Amygdala (tissue), 56 donors: ENCODE measurements around the gene SH3RF3.
A peak's percentile ranks its signal among the peaks of the same experiment; 100 is the strongest.

Source experiments
- DNase-seq, 56 donors: peaks; one replicate each; lab custom pipeline; 2025; lab: John Stamatoyannopoulos, UW

The SH3RF3 gene

DNA sequence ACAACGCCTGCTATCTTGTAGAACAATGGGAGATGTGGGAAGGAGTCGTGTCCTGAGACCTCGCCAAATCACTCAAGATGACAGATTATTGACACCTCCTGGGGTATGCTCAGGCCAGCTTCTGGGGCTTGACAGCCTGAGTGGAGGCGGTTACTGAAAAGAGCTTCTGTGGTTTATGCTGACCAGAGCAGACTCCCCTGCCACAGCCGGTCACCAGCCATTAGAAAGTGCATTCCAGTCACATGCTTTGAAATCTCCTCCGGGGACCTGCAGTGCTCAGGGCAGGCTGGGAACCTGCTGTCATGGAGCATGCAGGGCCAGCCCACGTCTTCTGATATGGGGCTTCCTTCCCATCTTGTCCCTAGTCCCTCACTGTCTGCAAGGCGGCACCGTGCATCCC is 268.9 kb downstream of the SH3RF3 start:
- DNase-seq = no peak

DNA sequence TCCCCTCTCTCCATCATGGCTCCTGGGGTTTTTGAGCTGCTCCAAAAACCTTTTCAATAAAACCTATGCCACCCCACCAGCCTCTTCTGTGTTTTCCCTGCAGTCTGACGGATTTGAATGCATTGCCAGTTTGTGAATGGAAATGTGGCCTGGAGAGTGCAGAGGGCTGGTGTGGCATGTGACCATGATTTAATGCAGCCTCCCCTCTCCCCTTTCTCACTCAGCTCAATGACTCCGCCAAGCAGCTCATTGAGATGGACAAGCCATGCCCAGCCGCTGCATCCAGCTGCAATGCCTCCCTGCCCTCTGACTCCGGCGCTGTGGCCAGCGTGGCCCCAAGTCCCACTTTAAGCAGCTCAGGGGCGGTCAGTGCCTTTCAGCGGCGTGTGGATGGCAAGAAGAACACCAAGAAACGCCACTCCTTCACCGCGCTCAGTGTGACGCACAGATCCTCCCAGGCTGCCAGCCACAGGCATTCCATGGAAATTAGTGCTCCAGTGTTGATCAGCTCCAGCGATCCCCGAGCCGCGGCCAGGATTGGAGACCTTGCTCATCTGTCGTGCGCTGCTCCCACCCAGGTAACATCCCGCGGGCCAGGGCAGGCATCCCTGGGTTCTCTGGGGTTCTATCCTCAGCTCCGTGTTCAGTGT is 269.5 kb downstream of the SH3RF3 start:
- no peak for DNase-seq

DNA sequence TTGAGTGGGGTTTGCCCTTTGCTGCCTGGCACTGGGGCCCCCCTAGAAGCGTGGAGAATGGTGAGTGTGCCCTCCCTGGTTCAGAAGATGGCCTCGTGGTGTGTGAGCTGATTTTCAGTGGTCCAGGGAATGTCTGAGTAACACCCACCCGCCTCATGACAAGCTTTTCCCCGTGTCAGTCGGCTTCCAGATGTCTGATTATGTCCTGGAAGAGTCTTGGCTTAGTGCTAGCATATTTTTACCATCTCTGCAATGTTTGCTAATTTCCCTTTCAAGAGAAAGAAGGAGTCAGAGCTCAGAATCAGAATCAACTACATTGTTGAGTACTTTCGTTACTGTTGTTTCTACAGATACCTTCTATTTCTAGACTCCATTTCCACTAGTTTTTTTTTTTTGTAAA is 270.1 kb downstream of the SH3RF3 start:
- no peak for DNase-seq

DNA sequence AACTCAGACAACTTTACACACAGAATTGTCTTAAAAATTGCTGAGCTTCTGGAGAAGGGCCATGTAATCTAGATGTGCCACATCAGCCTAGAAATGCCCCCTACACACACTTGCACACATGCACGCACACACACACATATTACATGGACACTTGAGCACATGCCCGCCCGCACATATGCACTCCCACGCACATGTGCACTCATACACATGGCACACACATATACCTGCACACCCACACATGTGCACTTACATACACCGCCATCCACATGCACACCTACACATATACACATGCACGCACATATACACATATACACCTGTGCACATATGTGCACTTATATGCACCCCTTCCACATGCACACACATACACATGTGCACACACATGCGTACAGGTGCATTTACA is 271.1 kb downstream of the SH3RF3 start:
- DNase-seq = no peak

DNA sequence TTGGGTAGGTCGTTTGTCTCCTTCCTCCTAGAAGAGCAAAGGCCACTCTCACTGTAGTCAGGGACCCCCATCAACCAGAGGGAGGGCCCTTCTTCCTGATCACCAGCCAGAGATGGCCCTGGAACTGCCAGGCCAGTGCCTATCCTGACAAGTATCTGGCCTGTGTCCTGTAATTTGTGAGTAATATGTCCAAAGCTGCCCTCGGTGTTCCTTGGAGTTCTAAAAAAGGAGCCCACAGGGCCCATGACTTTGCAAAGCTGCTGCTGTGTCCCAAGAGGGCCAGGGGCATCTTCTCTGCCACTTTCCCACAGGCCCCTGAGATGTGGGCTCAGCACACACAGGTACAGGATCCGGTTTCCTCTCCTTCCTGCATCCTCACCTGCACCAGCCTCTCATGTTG is 272.4 kb downstream of the SH3RF3 start:
- no peak for DNase-seq

DNA sequence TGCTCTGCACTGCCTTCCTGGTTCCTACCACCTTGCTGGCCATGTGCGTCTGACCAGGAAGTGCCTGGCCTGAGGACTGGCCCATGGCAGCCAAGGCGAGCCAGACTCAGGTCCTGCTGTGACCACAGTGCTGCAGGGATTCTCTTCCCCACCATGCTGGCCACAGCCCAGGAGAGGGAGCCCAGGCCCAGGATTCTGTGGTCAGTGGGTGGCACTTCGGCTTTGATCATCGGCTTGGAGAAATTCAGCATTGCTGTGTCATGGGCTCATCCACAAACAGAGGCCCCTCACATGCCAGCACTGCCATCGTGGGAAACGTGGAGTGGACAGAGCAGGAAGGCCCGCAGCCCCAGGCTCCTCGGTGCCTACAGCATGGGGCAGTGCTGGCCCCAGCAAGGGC is 273.2 kb downstream of the SH3RF3 start:
- no peak for DNase-seq

DNA sequence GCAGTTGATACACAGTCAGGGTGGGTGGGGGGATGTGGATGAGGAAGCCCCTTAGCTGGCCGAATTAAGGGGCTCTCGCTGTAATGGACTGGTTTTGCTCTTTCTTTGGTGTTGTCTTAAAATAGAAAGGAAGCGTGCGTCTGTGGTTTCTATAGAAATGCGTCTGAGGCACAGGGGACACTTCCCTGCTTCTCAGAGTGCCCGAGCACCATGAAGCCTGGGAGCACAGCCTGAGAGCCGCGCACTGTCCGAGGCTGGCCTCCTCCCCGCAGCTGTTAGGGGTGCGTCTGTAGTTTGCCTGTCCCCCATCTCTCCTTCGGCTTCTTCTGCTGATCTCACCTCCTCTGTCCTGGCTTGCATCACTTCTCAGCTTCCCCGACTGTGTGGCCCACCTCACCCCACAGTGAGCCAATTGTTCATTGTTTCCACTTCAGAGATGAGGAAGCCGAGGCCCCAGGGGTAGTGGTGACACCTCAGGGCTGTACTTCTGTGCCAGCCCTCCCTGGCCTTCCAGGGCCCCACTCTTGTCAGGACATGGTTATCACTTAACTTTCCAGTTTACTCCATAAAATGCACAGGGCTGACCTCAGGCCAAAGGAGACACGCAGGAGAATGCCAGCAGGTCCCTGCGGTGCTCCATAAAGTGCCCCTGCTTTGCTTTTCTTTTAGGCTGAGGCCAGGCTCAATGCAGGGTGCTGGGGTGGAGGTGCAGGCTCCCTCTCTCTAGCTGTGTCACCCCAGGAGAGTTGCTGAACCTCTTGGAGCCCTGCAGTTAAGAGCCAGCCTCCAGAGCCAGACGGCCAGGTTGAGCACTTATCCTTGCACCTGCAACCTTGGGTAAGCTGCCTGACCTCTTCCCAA is 274.2 kb downstream of the SH3RF3 start:
- no peak for DNase-seq

DNA sequence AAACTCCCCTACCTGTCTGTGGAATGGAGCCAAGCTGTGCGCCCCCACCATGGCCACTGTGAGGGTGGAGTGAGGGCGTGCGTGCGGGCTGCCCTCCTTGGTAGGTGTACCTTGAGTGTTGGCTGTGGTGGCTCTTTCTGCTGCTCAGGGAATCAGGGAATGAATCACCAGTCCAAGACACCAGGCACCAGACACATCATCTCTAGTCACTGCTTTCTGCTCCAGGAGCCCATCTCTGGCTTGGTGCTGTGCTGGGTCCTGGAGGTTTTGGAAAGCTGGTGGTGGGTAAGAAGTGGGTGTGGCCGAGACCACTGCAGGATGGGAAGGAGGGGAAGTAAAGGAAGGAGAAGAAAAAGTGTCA is 274.8 kb downstream of the SH3RF3 start:
- peak in 1 of 56 donors; percentile 31 for DNase-seq

DNA sequence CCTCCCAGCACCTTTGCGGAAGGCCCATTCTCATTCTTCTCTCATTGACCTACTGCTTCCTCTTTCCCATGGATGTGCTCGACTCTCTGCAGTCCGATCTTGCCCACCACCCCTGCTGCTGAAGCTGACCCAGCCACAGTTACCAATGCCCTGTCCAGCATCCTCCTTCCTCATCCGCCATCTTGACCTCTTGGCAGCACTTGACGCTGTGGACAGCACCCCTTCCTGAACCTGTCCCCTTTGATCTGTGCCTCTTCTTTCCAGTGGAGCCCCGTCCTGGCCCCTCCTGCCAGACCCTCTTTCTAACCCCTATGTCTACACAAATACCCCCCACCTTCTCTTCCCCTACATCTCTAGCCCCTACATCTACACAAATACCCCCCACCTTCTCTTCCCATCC is 275.7 kb downstream of the SH3RF3 start:
- no peak for DNase-seq

DNA sequence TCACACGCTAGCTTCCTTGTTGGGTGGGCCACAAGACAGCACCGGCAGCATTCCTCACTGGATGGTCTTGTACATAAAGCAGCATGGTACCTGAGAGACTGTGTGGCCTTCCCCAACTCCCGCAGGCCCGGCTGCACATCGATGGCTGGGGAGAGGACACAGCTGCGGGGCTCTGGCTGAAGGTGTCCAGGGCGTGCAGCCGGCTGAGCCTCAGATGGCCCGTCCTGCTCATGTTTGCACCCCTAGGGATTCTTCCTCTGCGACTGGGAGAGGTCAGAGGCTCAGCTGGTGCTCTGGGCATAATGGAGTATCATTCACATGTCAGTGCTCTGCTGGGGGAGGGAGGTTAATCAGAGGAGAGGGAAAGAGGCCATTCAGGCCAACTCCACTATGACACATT is 276.9 kb downstream of the SH3RF3 start:
- no peak for DNase-seq

DNA sequence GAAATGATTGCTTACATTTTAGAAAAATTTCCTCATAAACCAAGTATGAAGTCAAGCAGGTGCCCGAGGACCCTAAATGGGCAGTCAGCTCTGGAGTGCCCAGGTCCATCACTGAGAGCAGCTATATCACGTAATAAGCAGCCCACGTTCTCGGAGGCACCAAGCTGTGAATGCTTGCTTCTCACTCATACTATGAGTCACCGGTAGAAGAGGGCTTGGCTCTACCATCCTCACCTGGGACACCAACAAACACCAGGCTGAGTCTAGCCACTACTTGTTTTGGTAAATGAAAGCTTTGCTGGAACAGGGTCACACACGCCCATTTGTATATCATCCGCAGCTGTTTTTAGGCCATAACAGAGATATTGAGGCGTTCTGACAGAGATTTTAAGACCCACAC is 277.3 kb downstream of the SH3RF3 start:
- no peak for DNase-seq

DNA sequence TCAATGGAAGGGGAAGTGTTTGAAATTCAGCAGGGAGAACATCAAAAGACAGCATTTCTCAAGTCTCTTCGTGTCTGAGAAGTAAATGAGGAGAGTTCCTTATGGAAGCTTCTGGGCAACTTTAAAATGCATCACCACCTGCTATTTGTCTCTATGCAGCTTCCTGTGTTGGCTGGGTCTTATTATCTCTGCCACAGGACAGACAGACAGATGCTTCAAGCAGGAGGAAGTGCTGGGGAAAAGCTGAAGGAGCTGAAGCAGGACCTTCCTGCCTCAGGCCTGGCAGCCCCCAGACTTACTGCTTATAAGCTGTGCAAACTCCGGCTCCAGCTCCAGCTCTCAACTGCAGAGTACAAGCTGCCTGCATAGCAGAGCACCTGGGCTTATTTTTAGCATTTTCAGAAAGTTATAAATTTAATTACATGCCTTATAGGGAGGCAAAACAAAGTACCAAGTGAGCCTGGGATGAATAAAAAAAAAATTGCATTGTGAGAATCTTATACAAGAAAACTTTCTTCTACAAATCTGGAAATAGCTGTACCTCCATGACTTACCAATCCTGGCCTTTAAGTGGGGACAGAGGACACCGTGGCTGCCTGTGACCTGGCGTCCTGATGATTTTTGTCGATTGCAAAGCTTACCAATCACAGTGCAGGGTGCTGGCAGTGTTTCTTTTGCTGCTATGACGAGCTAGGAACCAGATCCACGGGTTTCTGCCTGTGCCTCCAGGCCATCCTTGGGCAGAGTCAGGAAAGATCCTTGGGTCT is 278.5 kb downstream of the SH3RF3 start:
- DNase-seq = no peak

DNA sequence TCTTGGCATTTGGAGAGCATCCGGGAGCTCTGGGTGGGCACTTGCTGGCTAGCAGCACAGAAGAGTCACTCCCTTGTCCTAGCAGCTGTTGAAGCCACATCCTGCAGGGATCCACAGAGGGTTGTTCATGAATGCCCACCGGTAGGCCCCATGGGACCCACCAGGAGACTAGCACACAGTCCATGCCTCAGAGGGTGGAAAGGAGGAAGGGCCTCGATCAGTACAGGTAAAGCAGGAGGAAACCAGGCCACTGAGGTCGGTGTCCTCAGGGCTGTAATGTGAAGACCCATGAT is 279.0 kb downstream of the SH3RF3 start:
- no peak for DNase-seq

DNA sequence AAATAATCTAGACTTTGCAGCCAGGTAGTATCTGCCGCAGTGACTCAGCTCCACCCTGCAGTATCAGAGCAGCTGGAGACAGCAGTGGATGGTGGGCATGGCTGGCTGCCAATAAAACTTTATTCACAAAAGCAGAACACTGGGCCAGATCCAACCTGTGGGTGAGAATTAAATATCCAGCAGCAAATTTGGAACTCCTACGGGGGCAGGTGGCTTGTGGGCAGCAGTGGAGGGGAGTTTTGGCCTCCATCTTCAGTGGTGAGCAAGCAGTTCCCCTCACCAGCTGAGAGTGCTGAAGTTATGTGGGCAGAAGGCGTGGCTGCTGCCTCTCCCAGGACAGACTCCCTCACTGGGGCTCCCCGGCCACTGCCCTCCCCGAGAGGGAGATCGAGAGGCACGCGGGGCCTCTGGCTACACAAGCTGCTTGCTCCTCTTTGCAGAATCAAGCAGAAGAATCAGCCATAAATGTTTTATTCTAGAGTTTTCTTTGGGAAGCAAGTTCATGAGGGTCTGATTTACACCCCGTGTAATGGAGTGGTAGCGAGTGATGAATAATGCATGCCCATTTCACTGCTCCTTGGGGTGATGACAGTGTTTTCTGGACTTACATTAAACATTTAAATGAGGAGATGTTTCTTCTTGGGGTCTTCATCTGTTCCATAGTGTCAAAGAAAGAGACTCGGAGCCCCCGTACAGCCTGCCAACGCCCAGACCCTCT is 280.5 kb downstream of the SH3RF3 start:
- peak in 2 of 56 donors; percentile 18 to 40 for DNase-seq

DNA sequence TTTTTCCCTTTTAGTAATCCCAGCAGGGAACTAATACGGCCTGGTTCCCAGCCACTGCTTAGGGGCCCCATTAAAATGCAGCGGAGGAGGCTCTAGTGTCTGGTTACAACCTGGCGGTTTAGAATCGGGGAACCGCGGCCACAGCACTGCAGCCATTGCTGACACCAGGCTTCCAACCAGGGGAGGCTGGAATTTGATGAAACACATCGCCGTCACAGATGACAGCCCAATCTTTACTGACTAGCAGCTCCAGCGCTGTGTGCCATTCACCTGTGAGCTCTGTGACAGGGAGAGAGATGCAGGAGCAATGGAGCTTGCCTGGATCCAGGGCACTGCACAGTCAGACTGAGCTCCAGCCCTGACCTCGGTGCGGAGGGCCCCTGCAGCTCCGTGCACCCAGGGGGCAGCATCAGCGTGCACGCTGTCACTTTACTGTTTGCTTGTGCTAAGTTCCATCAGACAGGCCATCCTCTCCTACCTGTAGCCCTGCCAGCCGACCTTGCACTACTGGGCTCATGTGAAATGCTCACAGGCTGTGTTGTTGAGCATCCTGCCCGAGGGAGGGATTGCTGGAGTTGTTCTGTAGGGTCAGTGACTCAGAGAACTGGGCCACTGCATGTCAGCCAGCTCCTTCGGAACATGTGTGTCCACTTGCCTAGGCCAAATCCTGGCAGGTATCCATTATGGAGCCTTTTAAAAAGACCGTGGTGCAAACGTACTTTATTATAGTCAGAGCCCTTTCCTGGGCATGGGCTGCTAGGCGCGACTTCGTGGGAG is 281.2 kb downstream of the SH3RF3 start:
- no peak for DNase-seq

DNA sequence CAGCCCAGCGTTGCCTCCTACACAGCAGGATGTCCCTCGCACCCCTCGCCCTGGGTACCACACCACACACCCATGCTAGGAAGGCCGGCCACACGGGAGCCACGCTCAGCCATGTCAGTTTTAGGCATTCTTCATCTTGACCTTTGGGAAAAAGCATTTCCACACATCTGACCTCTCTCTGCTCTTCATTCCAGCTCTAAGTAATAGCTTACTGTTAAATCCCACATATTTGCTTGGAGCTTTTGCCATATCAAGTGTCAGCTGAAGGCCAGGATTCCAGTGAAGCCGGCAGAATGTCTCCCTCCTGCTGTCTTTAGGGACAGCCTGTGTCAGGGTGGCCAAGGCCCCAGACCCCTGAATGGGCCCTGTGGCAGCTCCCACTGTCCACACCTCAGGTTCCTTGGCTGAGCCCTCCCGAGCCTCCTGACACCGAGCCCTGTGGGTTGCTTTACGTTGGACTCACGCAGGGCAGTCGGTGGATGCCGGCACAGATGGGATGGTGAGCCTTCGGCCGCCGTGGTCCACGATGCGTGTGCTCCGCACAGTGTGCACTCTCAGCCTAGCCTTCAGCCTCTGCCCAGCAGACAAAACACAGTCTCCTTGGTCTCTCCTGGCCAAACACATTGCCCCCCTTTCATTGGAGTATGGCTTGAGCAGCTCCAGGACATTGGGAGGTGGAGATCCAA is 282.8 kb downstream of the SH3RF3 start:
- no peak for DNase-seq

DNA sequence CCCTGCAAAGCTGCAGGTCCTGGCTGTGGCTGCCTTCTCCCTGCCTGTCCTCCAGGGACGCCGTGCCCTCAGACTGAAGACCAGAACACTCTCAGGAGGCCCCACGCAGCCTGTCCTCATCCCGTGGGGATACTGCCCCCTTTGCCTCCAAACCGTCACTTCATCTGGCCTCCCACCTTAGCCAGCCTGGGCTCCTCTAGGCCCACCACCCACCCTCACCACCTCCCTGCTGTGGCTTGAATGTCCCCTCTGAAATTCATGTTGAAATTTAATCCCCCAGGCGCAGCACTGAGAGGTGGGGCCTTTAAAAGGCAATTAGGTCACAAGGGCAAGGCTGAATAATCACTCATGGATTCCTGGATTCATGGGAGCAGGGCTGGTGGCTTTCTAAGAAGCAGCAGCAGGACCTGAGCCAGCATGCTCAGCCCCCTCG is 286.6 kb downstream of the SH3RF3 start:
- DNase-seq = no peak

DNA sequence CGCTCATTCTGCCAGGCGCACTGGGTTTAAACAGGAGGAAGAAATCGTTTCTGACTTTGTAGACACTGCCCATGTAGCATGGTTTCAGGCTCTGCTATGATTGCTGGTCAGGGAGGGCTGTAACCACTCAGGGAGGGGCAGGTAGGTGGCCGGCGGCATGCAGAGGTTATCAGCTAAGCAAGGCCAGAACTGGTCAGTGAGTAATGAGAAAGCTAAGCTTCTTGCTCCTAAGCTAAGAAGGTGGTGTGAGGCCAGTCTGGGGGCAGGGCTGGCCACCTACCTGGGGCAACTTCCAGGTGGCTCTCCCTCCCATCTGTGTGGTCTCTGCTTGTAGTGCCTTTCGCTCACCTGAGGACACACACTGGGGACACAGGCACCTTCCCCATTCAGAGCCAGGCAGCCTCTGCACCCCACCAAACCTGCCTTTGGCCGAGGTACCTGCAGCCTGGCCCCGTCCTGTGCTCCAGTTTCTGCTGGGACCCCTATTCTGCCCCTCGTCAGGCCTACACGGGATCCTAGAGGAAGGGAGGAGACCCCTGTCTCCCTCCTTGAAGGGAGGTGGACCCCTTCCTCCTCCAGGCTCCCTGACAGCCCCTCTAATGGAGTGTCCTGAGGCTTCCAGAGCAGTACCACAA is 288.8 kb downstream of the SH3RF3 start:
- DNase-seq = no peak

DNA sequence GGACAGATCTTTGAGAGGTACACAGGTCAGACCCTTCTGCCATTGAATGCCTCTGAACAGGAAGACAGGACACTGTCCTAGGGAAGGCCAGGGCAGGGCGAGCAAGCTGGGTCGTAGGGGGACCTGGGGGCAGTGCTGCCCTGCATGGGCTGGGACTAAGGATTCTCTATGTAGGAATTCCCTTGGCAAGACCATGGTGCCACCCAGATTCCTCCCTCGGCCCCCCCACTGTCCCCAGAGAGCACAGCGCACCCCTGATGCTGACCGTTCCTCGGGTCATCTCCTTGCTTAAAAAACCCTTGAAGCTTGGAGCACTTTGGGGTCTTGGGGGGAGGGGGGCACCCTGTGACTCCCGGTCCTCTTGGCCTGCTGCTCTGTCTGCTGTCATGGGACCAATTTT is 289.7 kb downstream of the SH3RF3 start:
- DNase-seq = no peak
